ENCODE data around the gene FTH1. TPM values are rescaled to one million over a fixed set of nuclear protein-coding genes. Genes with fewer than 3 reads are reported as not detected.

The FTH1 gene
- total RNA-seq, 2 experiments from 2014 or later, result 1,302 to 1,352 TPM

DNA sequence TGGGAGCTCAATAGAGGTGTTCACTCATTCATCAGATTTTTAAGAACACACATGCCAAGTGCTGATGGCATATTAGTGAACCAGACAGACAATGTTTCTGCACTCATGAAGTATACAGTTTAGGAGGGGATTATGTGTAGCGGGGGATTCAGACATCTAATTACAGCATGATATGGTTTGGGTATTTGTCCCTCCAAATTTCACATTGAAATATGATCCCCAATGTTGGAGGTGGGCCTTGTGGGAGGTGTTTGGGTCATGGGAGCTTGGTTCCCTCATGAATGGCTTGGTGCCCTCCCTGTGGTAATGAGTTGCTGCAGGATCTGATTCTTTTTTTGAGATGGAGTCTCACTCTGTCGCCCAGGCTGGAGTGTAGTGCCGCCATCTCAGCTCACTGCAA is 41.2 kb downstream of the FTH1 start:
- H3K4me3 Mint-ChIP-seq, result no peak overlapping the region
- H3K9me3 Mint-ChIP-seq, result no peaks in the 10 kb centered on the region
- H3K4me1 Mint-ChIP-seq (ENCODE audit: low read depth), result no peaks in the 10 kb centered on the region
- no peak overlapping the region for H3K27ac Mint-ChIP-seq
- no peaks in the 10 kb centered on the region for H3K36me3 Mint-ChIP-seq (ENCODE audit: low read depth)
- CTCF ChIA-PET, result interaction anchor here (0.6 to 4.2 kb wide), 2 partner anchors 10 to 27 kb away, joined by 10 to 15 read pairs; no protein-coding TSS in a partner anchor
- peaks cover 7% of the 10 kb centered on the region for H3K27me3 Mint-ChIP-seq (ENCODE audit: low read depth)
- no peak for DNase-seq
- intact Hi-C loops (cut with micrococcal nuclease), result no loop called here

GRCh38 chr11:61925736-61926135 is 41.7 kb downstream of the FTH1 start:
- intact Hi-C loops (cut with micrococcal nuclease), result no loop called here
- no peaks in the 10 kb centered on the region for H3K9me3 Mint-ChIP-seq
- no peak overlapping the region for H3K27ac Mint-ChIP-seq
- CTCF ChIA-PET, result interaction anchor here (0.6 to 4.2 kb wide), 3 partner anchors 10 to 182 kb away, joined by 5 to 15 read pairs (median 10); no protein-coding TSS in a partner anchor
- no peak for DNase-seq
- H3K4me3 Mint-ChIP-seq, result no peak overlapping the region
- peaks cover 7% of the 10 kb centered on the region for H3K27me3 Mint-ChIP-seq (ENCODE audit: low read depth)
- no peaks in the 10 kb centered on the region for H3K4me1 Mint-ChIP-seq (ENCODE audit: low read depth)
- no peaks in the 10 kb centered on the region for H3K36me3 Mint-ChIP-seq (ENCODE audit: low read depth)

DNA sequence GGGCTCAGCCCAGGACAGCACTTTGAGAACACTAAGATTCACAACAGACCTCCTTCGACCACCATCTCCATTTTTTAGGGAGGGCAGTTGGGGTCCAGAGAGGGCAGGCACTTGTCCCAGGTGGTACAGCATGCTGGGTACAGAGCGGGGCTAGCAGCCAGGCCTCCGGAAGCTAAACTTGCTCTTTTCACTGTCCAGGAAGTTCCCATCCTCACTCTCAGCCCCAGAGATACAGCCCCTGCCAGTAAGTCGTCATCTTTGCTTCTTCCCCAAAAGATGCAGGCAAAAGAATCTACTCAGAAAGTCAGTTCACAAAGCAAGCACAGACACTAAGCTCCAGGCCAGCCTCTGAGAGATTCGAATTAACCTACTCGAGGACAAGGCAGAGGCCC is 43.4 kb downstream of the FTH1 start:
- CTCF ChIA-PET, result interaction anchor here (1.0 to 4.2 kb wide), 2 partner anchors 23 to 25 kb away, joined by 3 to 15 read pairs; no protein-coding TSS in a partner anchor
- Mint-ChIP-seq H3K27me3 (ENCODE audit: low read depth) (peaks cover 18% of the 10 kb centered on the region), H3K36me3 (ENCODE audit: low read depth) (no peaks in the 10 kb centered on the region), H3K4me3 (no peak overlapping the region), H3K9me3 (no peaks in the 10 kb centered on the region), H3K27ac (no peak overlapping the region), H3K4me1 (ENCODE audit: low read depth) (no peaks in the 10 kb centered on the region)
- DNase-seq, result no peak
- intact Hi-C loops (cut with micrococcal nuclease), result no loop called here

DNA sequence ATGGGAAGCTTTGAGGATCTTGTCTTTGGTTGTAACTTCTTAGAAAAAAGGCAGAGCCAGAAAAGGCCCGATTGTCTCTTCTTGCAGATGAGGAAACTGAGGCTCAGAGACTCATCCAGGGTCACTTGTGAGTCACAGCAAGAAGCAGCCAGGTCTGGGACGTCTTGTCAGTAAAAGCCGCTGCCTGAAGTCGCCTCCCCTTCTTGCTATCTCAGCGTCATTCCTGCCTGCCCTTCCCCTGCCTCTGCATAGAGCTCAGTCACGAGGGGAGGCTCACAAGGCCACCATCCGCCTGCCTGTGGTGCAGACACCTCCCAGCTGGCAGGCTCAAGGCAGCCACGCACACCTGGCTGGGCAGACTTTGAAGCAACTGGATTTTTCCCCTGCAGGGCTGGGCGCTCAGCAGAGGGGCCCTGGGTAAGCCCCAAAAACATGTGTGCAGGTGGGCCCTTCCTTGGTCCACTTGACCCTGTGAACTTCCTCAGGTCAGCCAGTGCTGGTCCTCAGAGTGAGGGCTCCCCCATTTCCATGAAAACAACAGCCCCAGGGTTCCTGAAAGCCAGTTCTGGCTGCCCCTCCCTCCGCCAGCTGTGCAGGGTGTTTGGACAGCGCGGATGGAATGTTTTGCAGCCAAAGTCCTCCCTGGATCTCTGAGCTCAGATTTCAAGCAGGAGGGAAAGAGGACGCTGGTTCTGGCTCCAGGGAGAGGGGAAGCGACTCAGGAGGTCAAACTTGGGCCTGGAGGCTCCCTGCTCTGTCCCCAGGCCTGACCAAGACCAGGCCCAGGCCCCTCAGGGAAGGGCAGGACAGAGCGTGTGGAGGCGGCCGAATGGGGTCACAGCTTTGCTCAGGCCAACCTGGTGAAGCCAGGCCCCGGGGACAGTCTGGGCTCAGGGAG is 44.0 kb downstream of the FTH1 start:
- intact Hi-C loops (cut with micrococcal nuclease), result no loop called here
- Mint-ChIP-seq H3K36me3 (ENCODE audit: low read depth) (no peaks in the 10 kb centered on the region), H3K4me3 (no peak overlapping the region), H3K4me1 (ENCODE audit: low read depth) (no peaks in the 10 kb centered on the region), H3K27me3 (ENCODE audit: low read depth) (peaks cover 23% of the 10 kb centered on the region), H3K9me3 (no peaks in the 10 kb centered on the region), H3K27ac (no peak overlapping the region)
- CTCF ChIA-PET, result interaction anchor here (4.2 kb wide), 1 partner anchor 24 kb away, joined by 15 read pairs; no protein-coding TSS in a partner anchor
- DNase-seq, result no peak

GRCh38 chr11:61922539-61922938 is 44.9 kb downstream of the FTH1 start:
- CTCF ChIA-PET, result interaction anchor here (4.2 kb wide), 1 partner anchor 23 kb away, joined by 15 read pairs; no protein-coding TSS in a partner anchor
- DNase-seq, result no peak
- Mint-ChIP-seq H3K9me3 (no peaks in the 10 kb centered on the region), H3K27ac (no peak overlapping the region), H3K36me3 (ENCODE audit: low read depth) (no peaks in the 10 kb centered on the region), H3K4me1 (ENCODE audit: low read depth) (peaks cover 8% of the 10 kb centered on the region), H3K4me3 (no peak overlapping the region), H3K27me3 (ENCODE audit: low read depth) (peaks cover 32% of the 10 kb centered on the region)
- intact Hi-C loops (cut with micrococcal nuclease), result no loop called here

DNA sequence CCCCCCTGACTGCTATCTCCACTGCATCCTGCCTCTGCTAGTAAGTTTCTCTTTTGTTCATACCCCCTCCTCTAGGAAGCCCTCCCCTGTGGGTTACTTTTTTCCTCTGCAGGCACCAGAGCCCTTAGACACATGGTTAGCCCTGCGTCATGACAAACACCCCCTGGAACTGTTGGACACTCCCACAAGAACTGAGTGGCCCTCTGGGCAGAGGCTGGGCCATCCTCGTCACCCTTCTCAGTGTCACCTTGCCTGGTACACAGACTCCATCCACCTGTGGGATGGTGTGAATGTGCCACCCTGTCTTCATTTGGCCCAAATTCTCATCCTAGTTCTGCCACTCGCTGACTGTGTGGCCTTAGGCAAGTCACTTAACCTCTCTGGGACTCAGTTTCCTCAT is 46.0 kb downstream of the FTH1 start:
- intact Hi-C loops (cut with micrococcal nuclease), result no loop called here
- Mint-ChIP-seq H3K36me3 (ENCODE audit: low read depth) (no peaks in the 10 kb centered on the region), H3K27me3 (ENCODE audit: low read depth) (peaks cover 32% of the 10 kb centered on the region), H3K4me3 (no peak overlapping the region), H3K9me3 (no peaks in the 10 kb centered on the region), H3K27ac (no peak overlapping the region), H3K4me1 (ENCODE audit: low read depth) (peaks cover 9% of the 10 kb centered on the region)
- CTCF ChIA-PET, result no interaction called here
- DNase-seq, result no peak

DNA sequence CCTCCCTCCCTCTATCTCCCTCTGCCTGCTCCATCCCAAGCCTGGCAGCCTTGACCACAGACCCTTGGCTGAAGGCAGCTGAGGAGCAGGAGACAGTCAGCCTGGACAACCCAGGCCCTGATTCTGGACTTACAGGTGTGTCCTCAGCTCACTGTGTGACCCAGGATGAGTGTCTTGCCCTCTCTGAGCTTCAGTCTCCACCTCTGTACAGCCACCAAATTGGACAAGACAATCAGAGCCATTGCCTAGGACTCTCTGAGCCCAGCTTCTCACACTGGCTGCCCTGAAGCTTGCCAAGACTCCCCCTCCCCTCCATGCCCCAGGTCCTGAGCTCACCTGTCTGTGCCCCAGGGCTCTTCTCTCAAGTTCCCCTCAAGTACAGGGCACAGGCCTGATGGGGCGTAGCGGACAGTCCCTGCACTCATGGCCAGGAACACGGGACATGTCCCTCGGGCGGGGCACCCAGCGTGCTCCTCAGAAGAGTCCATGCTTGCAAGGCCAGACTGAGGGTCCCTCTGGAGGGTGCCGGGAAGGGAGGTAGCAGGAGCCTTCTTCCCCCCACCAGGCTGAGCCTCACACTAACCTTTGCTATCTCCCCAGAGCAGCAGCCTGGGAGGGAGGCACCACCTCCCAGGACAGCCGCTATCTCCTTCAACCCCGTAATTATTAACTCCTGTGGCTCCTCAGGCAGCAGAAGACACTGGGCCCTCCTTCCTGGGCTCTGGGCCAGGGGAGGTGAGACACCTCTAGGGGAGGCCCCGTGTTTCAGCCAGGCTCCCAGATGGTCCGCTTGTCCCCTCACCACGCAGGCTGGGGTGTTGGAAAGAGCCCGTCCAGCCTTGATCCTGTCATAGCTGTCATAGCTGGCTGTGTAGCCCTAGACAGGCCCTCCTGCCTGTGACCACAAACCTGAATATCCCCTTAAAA is 47.5 kb downstream of the FTH1 start:
- intact Hi-C loops (cut with micrococcal nuclease), result no loop called here
- Mint-ChIP-seq H3K4me3 (no peak overlapping the region), H3K27ac (no peak overlapping the region), H3K9me3 (no peaks in the 10 kb centered on the region), H3K4me1 (ENCODE audit: low read depth) (peaks cover 10% of the 10 kb centered on the region), H3K27me3 (ENCODE audit: low read depth) (peaks cover 39% of the 10 kb centered on the region), H3K36me3 (ENCODE audit: low read depth) (no peaks in the 10 kb centered on the region)
- no peak for DNase-seq
- CTCF ChIA-PET, result interaction anchor here (1.0 to 2.1 kb wide), 3 partner anchors 18 to 162 kb away, joined by 3 to 7 read pairs (median 3); no protein-coding TSS in a partner anchor

DNA sequence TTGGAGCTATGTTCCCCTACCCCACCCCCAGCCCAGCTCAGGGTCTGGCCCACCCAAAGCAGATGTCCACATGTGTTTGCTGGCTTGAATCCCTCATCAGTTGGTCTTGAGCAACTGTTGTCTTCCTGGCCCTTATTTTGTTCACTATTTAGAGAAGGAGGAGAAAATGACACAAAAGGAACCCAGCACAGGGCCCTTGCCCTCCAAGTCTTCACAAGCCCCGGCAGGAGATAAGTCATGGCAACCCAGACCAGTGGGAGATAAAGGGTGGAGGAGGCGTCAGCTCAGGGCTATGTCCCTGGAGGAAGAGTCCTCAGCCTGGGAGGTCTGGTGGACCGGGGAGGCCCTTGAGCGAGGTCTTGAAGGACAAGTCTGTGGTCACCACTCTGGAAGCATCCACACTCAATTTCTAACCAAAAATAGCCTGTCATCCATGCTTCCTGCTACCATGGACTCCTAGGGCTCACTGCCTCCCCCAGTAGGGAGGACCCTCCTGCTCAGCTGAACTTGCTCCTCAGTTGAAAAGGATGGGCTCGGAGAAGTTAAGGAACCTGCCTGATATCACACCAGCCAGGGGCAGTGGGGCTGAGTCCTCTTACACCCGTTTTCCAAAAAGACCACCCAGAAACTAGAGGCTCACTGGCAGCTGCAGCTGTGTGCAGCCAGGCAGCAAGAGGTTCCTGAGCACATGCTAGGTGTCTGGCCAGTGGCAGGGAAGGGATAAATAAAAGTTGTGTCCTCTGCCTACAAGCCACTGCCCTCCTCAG is 48.3 kb downstream of the FTH1 start:
- Mint-ChIP-seq H3K27me3 (ENCODE audit: low read depth) (peaks cover 41% of the 10 kb centered on the region), H3K9me3 (no peaks in the 10 kb centered on the region), H3K36me3 (ENCODE audit: low read depth) (no peaks in the 10 kb centered on the region), H3K27ac (no peak overlapping the region), H3K4me1 (ENCODE audit: low read depth) (peaks cover 10% of the 10 kb centered on the region), H3K4me3 (no peak overlapping the region)
- CTCF ChIA-PET, result interaction anchor here (1.0 to 2.1 kb wide), 3 partner anchors 18 to 163 kb away, joined by 3 to 7 read pairs (median 3); no protein-coding TSS in a partner anchor
- no peak for DNase-seq
- intact Hi-C loops (cut with micrococcal nuclease), result no loop called here

- H3K9me3 Mint-ChIP-seq, result no peaks in the 10 kb centered on the region
- peaks cover 10% of the 10 kb centered on the region for H3K4me1 Mint-ChIP-seq (ENCODE audit: low read depth)
- no peaks in the 10 kb centered on the region for H3K36me3 Mint-ChIP-seq (ENCODE audit: low read depth)
- CTCF ChIA-PET, result interaction anchor here (1.0 to 2.1 kb wide), 2 partner anchors 28 to 164 kb away, joined by 3 to 7 read pairs; no protein-coding TSS in a partner anchor
- no peak overlapping the region for H3K27ac Mint-ChIP-seq
- intact Hi-C loops (cut with micrococcal nuclease), result no loop called here
- DNase-seq, result no peak
- H3K27me3 Mint-ChIP-seq (ENCODE audit: low read depth), result peaks cover 41% of the 10 kb centered on the region
- peak overlapping the region; percentile 78 for H3K4me3 Mint-ChIP-seq
These were observed 49.0 kb downstream of the FTH1 start for GRCh38 chr11:61918251-61918937.

- H3K36me3 Mint-ChIP-seq (ENCODE audit: low read depth), result no peaks in the 10 kb centered on the region
- no peaks in the 10 kb centered on the region for H3K9me3 Mint-ChIP-seq
- DNase-seq, result peak; percentile 63
- intact Hi-C loops (cut with micrococcal nuclease), result no loop called here
- no peak within 1 kb of the TSS for H3K27ac Mint-ChIP-seq
- peaks cover 10% of the 10 kb centered on the region for H3K4me1 Mint-ChIP-seq (ENCODE audit: low read depth)
- H3K4me3 Mint-ChIP-seq, result peak within 1 kb of the TSS; percentile 78
- CTCF ChIA-PET, result interaction anchor here (3.3 kb wide), 1 partner anchor 30 kb away, joined by 14 read pairs; no protein-coding TSS in a partner anchor
- peaks cover 44% of the 10 kb centered on the region for H3K27me3 Mint-ChIP-seq (ENCODE audit: low read depth)
These were observed 49.9 kb downstream of the FTH1 start, which contains the start of gene RAB3IL1 for GRCh38 chr11:61917334-61918109. TSS of gene RAB3IL1 (minus strand) at chr11:61917566. CDS start at chr11:61917367, 199 bp downstream.

Measured in activated naive CD4-positive, alpha-beta T cell treated with anti-CD3 and anti-CD28 coated beads for 36 hours (primary cell).